GM19240 (cell line): ENCODE data around the gene MRPL44.

ENCODE experiments used
- DNase-seq: peaks from one replicate; pipeline ENCODE4 v3.0.0; 2011; ENCODE audit warnings: low spot score; ENCODE audit not compliant: insufficient read length

Gene MRPL44

GRCh38 chr2:223969856-223970255 is 12.6 kb downstream of the MRPL44 start:
- DNase-seq = no peak

- DNase-seq = no peak
These were observed 13.3 kb downstream of the MRPL44 start for GRCh38 chr2:223970343-223971128.

GRCh38 chr2:223971731-223972130 is 14.5 kb downstream of the MRPL44 start:
- DNase-seq = no peak

GRCh38 chr2:223972656-223973102 is 15.4 kb downstream of the MRPL44 start:
- no peak for DNase-seq

GRCh38 chr2:223973606-223974005 is 16.3 kb downstream of the MRPL44 start:
- DNase-seq = no peak

- DNase-seq = no peak
These were observed 19.5 kb downstream of the MRPL44 start for GRCh38 chr2:223976635-223977226.

- no peak for DNase-seq
These were observed 21.2 kb downstream of the MRPL44 start for GRCh38 chr2:223978451-223978850.

- DNase-seq = no peak
These were observed 22.6 kb downstream of the MRPL44 start for GRCh38 chr2:223979730-223980396.

- no peak for DNase-seq
These were observed 23.1 kb downstream of the MRPL44 start for GRCh38 chr2:223980397-223980735.

- no peak for DNase-seq
These were observed 23.5 kb downstream of the MRPL44 start for GRCh38 chr2:223980803-223981202.

GRCh38 chr2:223981241-223981640 is 24.0 kb downstream of the MRPL44 start:
- no peak for DNase-seq

- DNase-seq = no peak
These were observed 32.1 kb downstream of the MRPL44 start for GRCh38 chr2:223989206-223989855.

GRCh38 chr2:223989856-223990232 is 32.6 kb downstream of the MRPL44 start:
- no peak for DNase-seq

GRCh38 chr2:223991611-223992010 is 34.3 kb downstream of the MRPL44 start:
- no peak for DNase-seq

GRCh38 chr2:223993634-223994232 is 36.5 kb downstream of the MRPL44 start:
- DNase-seq = peak; percentile 46

GRCh38 chr2:223994562-223995162 is 37.4 kb downstream of the MRPL44 start:
- DNase-seq = no peak

- no peak for DNase-seq
These were observed 38.3 kb downstream of the MRPL44 start for GRCh38 chr2:223995569-223995968.

GRCh38 chr2:223996391-223996790 is 39.1 kb downstream of the MRPL44 start:
- no peak for DNase-seq

GRCh38 chr2:223997938-223998337 is 40.7 kb downstream of the MRPL44 start:
- DNase-seq = no peak

- no peak for DNase-seq
These were observed 41.7 kb downstream of the MRPL44 start for GRCh38 chr2:223998948-223999347.

GRCh38 chr2:223999862-224000261 is 42.6 kb downstream of the MRPL44 start:
- no peak for DNase-seq
